Gastrocnemius medialis (tissue), 4 donors: Measurements from ENCODE around the gene NID1.

Experiments
- CTCF ChIP-seq, 5 experiments: fragments of 450-650 bp in 3 of 5; fragments of 200-600 bp in 2 of 5; sonication (generic) in 2 of 5; IDR thresholded peaks in 4 of 5; conservative IDR thresholded peaks in 1 of 5; 1 replicate in 4 of 5; 2 replicates in 1 of 5; pipeline ENCODE4 v1.5.1; 2016 to 2019; ENCODE audit warnings: antibody characterized with exemption in 5 of 5, mild to moderate bottlenecking in 3 of 5, moderate library complexity in 3 of 5
- POLR2A ChIP-seq, 2 donors: fragments of 450-650 bp; IDR thresholded peaks; one replicate each; pipeline ENCODE4 v1.6.1; 2017; ENCODE audit warnings: antibody characterized with exemption in 2 of 2, mild to moderate bottlenecking in 2 of 2, moderate library complexity in 2 of 2

GRCh38 chr1:235992868-235993267, 72.0 kb downstream of the NID1 start:
- TF ChIP-seq CTCF (IDR thresholded peaks at IDR 0.05 in 4 of 5, conservative IDR thresholded peaks at IDR 0.05 in 1 of 5) (no peak), POLR2A (IDR thresholded peaks at IDR 0.05) (no peak)
